Heart left ventricle (tissue), 16 donors: ENCODE data around the gene FARP1. TPM values are rescaled to one million over a fixed set of nuclear protein-coding genes. Genes with fewer than 3 reads are reported as not detected.

Source experiments
- ATAC-seq, 4 donors: fragments of 200-7000 bp; cut with Tn5 transposase; one replicate each; pipeline ENCODE4 v1.9.1; 2020 to 2022; ENCODE audit warnings: moderate library complexity in 4 of 4, mild to moderate bottlenecking in 3 of 4, moderate number of reproducible peaks in 1 of 4
- DNase-seq, 5 donors: peaks; one replicate each; pipeline ENCODE4 v3.0.0-alpha.2; 2020
- H3K27ac ChIP-seq, 12 donors: fragments of 200-600 bp; sonication (generic) in 4 of 12; one replicate each; pipeline versions ENCODE4 v1.5.0 to v1.8.0; 2016 to 2022; ENCODE audit warnings: mild to moderate bottlenecking in 2 of 12
- H3K27me3 ChIP-seq, 9 donors: fragments of 200-600 bp; sonication (generic) in 2 of 9; one replicate each; pipeline versions ENCODE4 v1.5.1 to v1.8.0; 2016 to 2022; ENCODE audit warnings: mild to moderate bottlenecking in 3 of 9
- H3K36me3 ChIP-seq, 9 donors: fragments of 200-600 bp; sonication (generic) in 2 of 9; one replicate each; pipeline versions ENCODE4 v1.5.0 to v1.8.0; 2018 to 2022; ENCODE audit warnings: mild to moderate bottlenecking in 2 of 9
- H3K4me1 ChIP-seq, 12 donors: fragments of 200-600 bp; sonication (generic) in 4 of 12; one replicate each; pipeline versions ENCODE4 v1.5.0 to v1.8.0; 2016 to 2022; ENCODE audit warnings: mild to moderate bottlenecking in 3 of 12
- H3K4me3 ChIP-seq, 12 donors: fragments of 200-600 bp; sonication (generic) in 4 of 12; one replicate each; pipeline versions ENCODE4 v1.5.0 to v1.8.0; 2017 to 2022; ENCODE audit warnings: mild to moderate bottlenecking in 9 of 12, moderate library complexity in 4 of 12
- H3K9me3 ChIP-seq, 12 donors: fragments of 200-600 bp; sonication (generic) in 4 of 12; one replicate each; pipeline versions ENCODE4 v1.5.0 to v1.8.0; 2016 to 2022; ENCODE audit warnings: mild to moderate bottlenecking in 1 of 12
- CTCF ChIP-seq, 12 donors: fragments of 200-600 bp; sonication (generic) in 4 of 12; IDR thresholded peaks; one replicate each; pipeline versions ENCODE4 v1.5.0 to v1.8.0; 2018 to 2022; ENCODE audit warnings: antibody characterized with exemption in 12 of 12, mild to moderate bottlenecking in 5 of 12
- POLR2A ChIP-seq, 2 donors: fragments of 450-650 bp; IDR thresholded peaks; one replicate each; pipeline ENCODE4 v1.6.1; 2017; ENCODE audit warnings: antibody characterized with exemption in 2 of 2, mild to moderate bottlenecking in 2 of 2, moderate library complexity in 2 of 2
- WGBS, 4 donors: extraction: QIAGEN DNeasy Blood & Tissue Kit in 2 of 4; methylation state at CpG; one replicate each; pipeline versions ENCODE4 v1.1.5 to v1.1.7; 2013 to 2018; 5-methylcytosine and 5-hydroxymethylcytosine counted together
- intact Hi-C, 10 donors: fragments of 100-400 bp; cut with DNase I; formaldehyde crosslinking; loops; one replicate each; pipeline versions ENCODE4 v1.11.1 to v1.14.2; 2022
- polyA plus RNA-seq, 2 donors: library from polyadenylated mRNA; stranded (reverse); fragments of 200-250 nt; gene quantifications; one replicate each; pipeline ENCODE4 v1.2.3, GENCODE V29; 2013
- total RNA-seq, 9 donors: library from RNA; depleted of rRNA in 2 of 9; stranded (reverse); fragments of >200 nt in 2 of 9; fragmentation: NEBNext Ultra II Directional in 3 of 9; extraction: Animal tissue kit (Norgen Biotek cat#: 25700) in 3 of 9; gene quantifications; one replicate each; pipeline versions ENCODE4 v1.1.0 to v1.2.4, GENCODE V29; 2016 to 2023
- donor health status: ischemic (EF 13 %, LVEDD 7.1; RV severe dilation, severe dysfunction).
- donor health status: healthy with polysubstance abuse.
- donor health status: DM: no; HTN: yes; CAD: no.
- donor health status: DM: no; HTN: no; CAD: no.
- donor health status: ischemic (EF 25% LVEDD 6.9; RV normal size, moderate dysfunction).
- donor health status: ischemic (EF 25% LVEDD 5.7; RV mildly dilated, moderate dysfunction).
- donor health status: healthy.
- donor health status: DM: yes; HTN: yes; CAD: no.
- donor health status: ischemic (EF 35%, LVEDD 5.7; RV mildly dilated, moderate dysfunction).
- donor health status: nonischemic (EF 11% LVEDD 7.7; RV severe dilation, severe dysfunction).
- donor health status: DM: yes; HTN: yes; CAD: no.
- donor health status: PGD.
- donor health status: ischemic (EF 29% LVEDD 5.4; RV normal size, mild dysfunction).
- donor health status: nonischemic (EF 23%, LVEDD 6.1; RV moderate dilation, normal function).

Gene FARP1
- total and polyA plus RNA-seq, 11 donors, result 7.7 to 51.8 (median 22.3) TPM

- no peaks in the 10 kb centered on the region for H3K36me3 ChIP-seq
- H3K4me3 ChIP-seq, result no peak overlapping the region
- H3K27me3 ChIP-seq, result no peaks in the 10 kb centered on the region
- TF ChIP-seq POLR2A (IDR thresholded peaks at IDR 0.05), result no peak
- TF ChIP-seq CTCF (IDR thresholded peaks at IDR 0.05), result no peak
- no peak for ATAC-seq
- H3K27ac ChIP-seq, result no peak overlapping the region
- 76 to 82% (median 77%) methylated on average over 5 of the region's 5 CpGs for WGBS, 4 donors
- no peak for DNase-seq
- H3K4me1 ChIP-seq, result no peaks in the 10 kb centered on the region
- intact Hi-C loops, result no loop called here
- no peaks in the 10 kb centered on the region for H3K9me3 ChIP-seq
Measured at GRCh38 chr13:98097749-98098148, 45.1 kb upstream of the FARP1 start.

- DNase-seq (no peak), ATAC-seq (no peak)
- TF ChIP-seq CTCF (IDR thresholded peaks at IDR 0.05) (no peak), POLR2A (IDR thresholded peaks at IDR 0.05) (no peak)
Measured at GRCh38 chr13:98098516-98098915, 44.4 kb upstream of the FARP1 start.

GRCh38 chr13:98099627-98100026, 43.3 kb upstream of the FARP1 start:
- no peak for ATAC-seq
- 94 to 99% (median 95%) methylated on average over 4 of the region's 4 CpGs for WGBS, 4 donors
- TF ChIP-seq POLR2A (IDR thresholded peaks at IDR 0.05), result no peak
- no peak for TF ChIP-seq CTCF (IDR thresholded peaks at IDR 0.05)
- no peak overlapping the region for H3K27ac ChIP-seq
- H3K27me3 ChIP-seq, result no peaks in the 10 kb centered on the region
- no peaks in the 10 kb centered on the region for H3K4me1 ChIP-seq
- H3K4me3 ChIP-seq, result no peak overlapping the region
- no peaks in the 10 kb centered on the region for H3K36me3 ChIP-seq
- intact Hi-C loops, result no loop called here
- H3K9me3 ChIP-seq, result no peaks in the 10 kb centered on the region
- no peak for DNase-seq

More at GRCh38 chr13:98098516-98098915, 44.4 kb upstream of the FARP1 start:
- no peak overlapping the region for H3K4me3 ChIP-seq
- no peak overlapping the region for H3K27ac ChIP-seq
- H3K9me3 ChIP-seq, result no peaks in the 10 kb centered on the region
- no peaks in the 10 kb centered on the region for H3K4me1 ChIP-seq
- intact Hi-C loops, result no loop called here
- H3K36me3 ChIP-seq, result no peaks in the 10 kb centered on the region
- H3K27me3 ChIP-seq, result no peaks in the 10 kb centered on the region
- 78 to 86% (median 84%) methylated on average over 7 of the region's 7 CpGs for WGBS, 4 donors

GRCh38 chr13:98100481-98100880, 42.4 kb upstream of the FARP1 start:
- ATAC-seq (no peak), DNase-seq (no peak)
- Histone ChIP-seq H3K9me3 (no peaks in the 10 kb centered on the region), H3K27ac (no peak overlapping the region), H3K4me3 (no peak overlapping the region), H3K4me1 (no peaks in the 10 kb centered on the region), H3K36me3 (no peaks in the 10 kb centered on the region), H3K27me3 (no peaks in the 10 kb centered on the region)
- WGBS, 4 donors, result 90 to 95% (median 92%) methylated on average over 10 of the region's 10 CpGs
- TF ChIP-seq CTCF (IDR thresholded peaks at IDR 0.05) (no peak), POLR2A (IDR thresholded peaks at IDR 0.05) (no peak)
- intact Hi-C loops, result no loop called here
